ENCODE measurements around the gene PSMG3. TPM values are rescaled to one million over a fixed set of nuclear protein-coding genes. Genes with fewer than 3 reads are reported as not detected.

Gene PSMG3
- total and polyA plus RNA-seq, 2 donors (not counting 3 experiments of a cell fraction or from before 2014, with no cell fraction given) = 25.5 to 49.7 TPM

GRCh38 chr7:1559626-1560590 lies 9.9 kb downstream of the PSMG3 start:
- DNase-seq (ENCODE audit: low read depth, low spot score) (no peak), FAIRE-seq (no peak)
- no peaks in the 10 kb centered on the region for H3K4me1 ChIP-seq (ENCODE audit: control insufficient read depth, extremely low read depth, insufficient read depth, low read length)
- no TSS peak for BruUV-seq (replicated peaks)
- H3K4me3 ChIP-seq (replicated peaks in 1 of 3; ENCODE audit: insufficient read depth in 1 of 3, low read depth in 1 of 3, low read length in 3 of 3) = no peak overlapping the region
- ChIA-PET POLR2A (no interaction called here), CTCF (no interaction called here)
- no peaks in the 10 kb centered on the region for H3K36me3 ChIP-seq (ENCODE audit: control insufficient read depth in 2 of 2, extremely low read depth in 1 of 2, insufficient read depth in 2 of 2, low read length in 2 of 2)
- H2AFZ ChIP-seq (ENCODE audit: low read depth, low read length) = no peak overlapping the region
- H3K27me3 ChIP-seq (ENCODE audit: control insufficient read depth in 2 of 2, insufficient read depth in 2 of 2, low read length in 2 of 2) = no peaks in the 10 kb centered on the region
- H4K20me1 ChIP-seq (replicated peaks; ENCODE audit: control insufficient read depth, extremely low read depth, insufficient read depth, low read length) = no peaks in the 10 kb centered on the region
- TF ChIP-seq EZH2 (IDR thresholded peaks at IDR 0.05; ENCODE audit: borderline replicate concordance, low read depth, low read length, severe bottlenecking) (no peak), CTCF (IDR thresholded peaks at IDR 0.05; ENCODE audit: extremely low read depth in 1 of 2, insufficient read depth in 1 of 2, low read depth in 1 of 2, low read length in 2 of 2) (no peak), MYC (IDR thresholded peaks at IDR 0.05; ENCODE audit: low read depth, low read length) (no peak), JUN (IDR thresholded peaks at IDR 0.05; ENCODE audit: borderline replicate concordance, insufficient read depth, insufficient read length, low read depth) (no peak), MAX (IDR thresholded peaks at IDR 0.05; ENCODE audit: insufficient read depth, insufficient read length) (no peak), POLR2A (IDR thresholded peaks at IDR 0.05; ENCODE audit: low read depth, low read length) (no peak), GATA2 (IDR thresholded peaks at IDR 0.05; ENCODE audit: insufficient read depth, insufficient read length, low read depth, low read length) (no peak), POLR2AphosphoS5 (IDR thresholded peaks at IDR 0.05; ENCODE audit: insufficient read depth, low read depth, low read length) (no peak), FOS (IDR thresholded peaks at IDR 0.05; ENCODE audit: borderline replicate concordance, insufficient read depth, low read length) (no peak)
- dilution Hi-C loops (cut with MboI; ENCODE audit: extremely low pct_ligation_motif_present, low sequenced_read_pairs) (no loop called here), intact Hi-C loops (cut with micrococcal nuclease) (no loop called here)
- H3K79me2 ChIP-seq (ENCODE audit: control insufficient read depth, insufficient read depth, low read length) = no peaks in the 10 kb centered on the region
- no peak overlapping the region for H3K4me2 ChIP-seq (ENCODE audit: insufficient read depth, low read length)
- no peaks in the 10 kb centered on the region for H3K9me1 ChIP-seq (replicated peaks; ENCODE audit: control insufficient read depth, extremely low read depth, insufficient read depth, low read length)
- no peaks in the 10 kb centered on the region for H3K9me3 ChIP-seq (replicated peaks; ENCODE audit: control insufficient read depth, insufficient read depth, low read length)
- H3K9ac ChIP-seq (replicated peaks; ENCODE audit: extremely low read depth, insufficient read depth, low read length) = no peak overlapping the region
- H3K27ac ChIP-seq (ENCODE audit: insufficient read depth, low read depth, low read length) = no peak overlapping the region
